ENCODE measurements around the gene PPP1R15A.
"Not testable (repeated sequence)": the region's sequence is repeated elsewhere in the genome, so short reads cannot be mapped to it uniquely, and the experiment has no call there.

The PPP1R15A gene

GRCh38 chr19:48872182-48872883 lies at the start of gene PPP1R15A:
PPP1R15A (plus strand) TSS chr19:48872421; CDS start chr19:48873234, 813 bp downstream.
- peak; percentile 95 to 96 for DNase-seq

GRCh38 chr19:48822514-48822913 lies 49.7 kb upstream of the PPP1R15A start:
- DNase-seq = no peak

DNA sequence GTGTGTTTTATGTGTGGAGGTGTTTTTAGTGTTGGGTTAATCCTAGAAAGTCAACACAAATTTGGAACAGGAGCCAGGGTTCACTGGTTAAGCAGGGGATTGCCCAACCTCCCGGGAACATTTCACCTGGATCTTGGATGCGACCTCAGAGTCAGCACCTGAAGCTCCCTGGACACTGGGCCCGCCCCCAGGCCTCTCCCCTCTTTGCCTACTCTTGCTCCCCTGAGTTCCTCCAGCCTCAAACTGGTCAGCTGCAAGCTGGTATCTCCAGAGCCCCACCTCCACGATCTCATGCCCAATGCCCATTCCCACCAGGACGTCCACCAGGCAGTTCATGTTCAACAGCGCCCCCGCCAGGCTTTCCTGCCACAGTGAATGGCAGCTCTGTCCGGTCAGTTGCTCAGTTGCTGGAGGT lies 45.6 kb upstream of the PPP1R15A start:
- no peak for DNase-seq

DNA sequence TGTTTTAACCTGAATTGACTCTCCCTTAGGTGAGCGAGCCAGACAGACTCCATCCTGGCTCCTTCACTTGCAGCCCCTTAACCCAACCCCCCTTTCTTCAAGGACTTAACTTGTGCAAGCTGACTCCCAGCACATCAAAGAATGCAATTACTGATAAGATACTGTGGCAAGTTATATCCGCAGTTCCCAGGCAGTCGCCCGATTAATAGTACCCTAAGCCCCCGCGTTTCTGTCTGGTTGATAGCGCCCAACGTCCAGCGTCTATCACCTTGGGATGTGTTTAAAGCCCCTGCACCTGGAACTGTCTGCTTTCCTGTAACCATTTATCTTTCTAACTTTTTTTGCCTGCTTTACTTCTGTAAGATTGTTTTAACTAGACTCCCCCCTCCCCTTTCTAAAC lies 42.1 kb upstream of the PPP1R15A start:
- DNase-seq = no peak

DNA sequence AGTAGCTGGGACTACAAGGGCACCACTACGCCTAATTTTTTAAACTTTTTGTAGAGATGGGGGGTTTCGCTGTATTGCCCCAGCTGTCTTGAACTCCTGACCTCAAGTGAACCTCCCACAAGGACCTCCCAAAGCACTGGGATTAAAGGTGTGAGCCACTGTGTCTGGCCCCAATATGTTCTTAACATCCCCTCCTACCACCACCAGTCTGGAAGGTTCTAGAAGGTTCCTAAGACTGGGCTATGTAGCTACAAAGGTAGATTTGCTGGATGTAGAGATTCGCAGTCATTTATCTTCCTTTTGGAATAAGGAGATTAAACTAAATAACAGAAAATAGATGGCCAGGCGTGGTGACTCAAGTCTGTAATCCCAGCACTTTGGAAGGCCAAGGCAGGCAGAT lies 41.3 kb upstream of the PPP1R15A start:
- DNase-seq = no peak

- DNase-seq = no peak
Observed at GRCh38 chr19:48833049-48833448, 39.2 kb upstream of the PPP1R15A start.

DNA sequence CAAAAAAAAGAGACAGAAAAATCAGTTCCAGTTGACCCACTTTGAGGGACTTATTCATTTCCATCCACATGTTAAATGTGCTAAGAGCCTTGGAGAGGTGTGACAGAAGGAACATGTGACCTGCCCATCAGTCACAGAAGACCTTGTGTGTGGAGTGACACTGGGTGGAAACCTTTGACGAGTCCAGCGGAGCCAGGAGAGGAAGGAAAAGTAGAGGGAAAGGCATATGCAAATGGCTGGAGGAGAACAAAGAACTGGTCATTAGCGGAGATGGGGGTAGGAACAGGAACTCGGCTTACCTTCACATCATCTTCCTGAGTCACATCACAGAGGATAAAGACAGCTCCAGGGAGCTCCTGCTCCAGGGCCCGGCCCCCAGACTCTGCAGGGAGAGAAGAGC lies 38.2 kb upstream of the PPP1R15A start:
- DNase-seq = no peak

GRCh38 chr19:48835734-48836088 lies 36.5 kb upstream of the PPP1R15A start:
- DNase-seq = peak; percentile 81 to 86

- DNase-seq = peak in 1 of 2 donors; percentile 41
Observed at GRCh38 chr19:48836089-48837017, 35.9 kb upstream of the PPP1R15A start, which contains the start of gene HSD17B14. HSD17B14 (minus strand) TSS chr19:48836491; CDS start chr19:48836411, 80 bp downstream.

DNA sequence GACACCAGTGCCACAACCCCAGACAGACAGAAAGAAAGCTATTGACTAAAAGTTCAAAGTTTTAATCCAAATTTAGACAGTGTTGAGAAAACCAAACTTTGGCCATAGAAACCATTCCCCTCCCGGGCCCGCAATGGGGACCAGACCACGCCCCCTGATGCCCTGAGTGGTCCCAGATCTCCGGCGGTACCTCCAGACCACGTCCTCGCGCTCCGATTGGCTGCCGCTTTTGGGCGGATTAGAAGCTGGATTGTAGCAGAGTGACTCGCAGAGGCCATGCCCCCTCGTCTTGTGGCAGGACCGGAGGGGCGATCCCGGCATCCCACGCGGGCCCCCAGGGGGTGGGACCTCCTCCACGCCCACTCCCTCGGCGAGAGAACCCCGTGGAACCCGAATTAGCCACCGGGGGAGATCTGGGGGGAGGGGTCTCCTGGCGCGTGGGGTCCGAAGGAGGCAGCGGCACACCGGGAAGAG lies 35.1 kb upstream of the PPP1R15A start:
- peak; percentile 53 to 59 for DNase-seq

- no peak for DNase-seq
Observed at GRCh38 chr19:48837687-48838086, 34.5 kb upstream of the PPP1R15A start.

DNA sequence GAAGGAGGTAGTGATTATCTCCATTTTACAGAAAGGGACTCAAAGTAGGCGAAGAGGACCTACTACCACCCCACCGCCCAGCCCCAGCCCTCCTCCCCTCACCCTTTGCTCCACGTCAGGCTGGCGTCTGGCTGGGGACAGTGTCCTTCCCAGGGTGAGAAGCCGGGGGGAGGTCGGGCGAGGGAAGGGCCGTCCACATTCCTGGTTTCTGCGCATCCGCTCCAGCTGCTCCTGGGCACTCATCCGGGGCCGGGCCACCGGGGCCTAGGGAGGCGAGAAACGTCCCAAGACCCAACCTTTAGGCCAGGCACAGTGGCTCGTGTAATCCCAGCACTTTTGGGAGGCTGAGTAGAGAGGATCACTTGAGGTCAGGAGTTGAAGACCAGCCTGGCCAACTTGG lies 31.2 kb upstream of the PPP1R15A start:
- DNase-seq = no peak

GRCh38 chr19:48841571-48841970 lies 30.6 kb upstream of the PPP1R15A start:
- DNase-seq = no peak

DNA sequence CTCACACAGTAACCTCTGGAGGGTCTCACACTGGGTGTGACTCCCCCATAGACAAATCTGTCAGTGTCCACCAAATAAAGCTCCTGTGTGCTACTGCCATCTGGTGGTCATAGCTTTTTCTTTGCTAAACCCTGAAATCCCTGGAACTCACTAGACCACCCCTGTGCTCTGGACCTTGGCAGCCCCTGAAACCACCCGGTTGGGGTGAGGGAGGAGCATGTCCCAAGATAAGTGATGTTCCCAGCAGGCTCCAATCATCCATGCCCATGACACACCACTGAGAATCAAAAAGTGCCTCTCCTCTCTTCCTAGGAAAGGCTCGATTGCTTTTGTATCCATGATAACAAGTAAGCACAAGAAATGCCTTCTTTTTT lies 29.4 kb upstream of the PPP1R15A start:
- peak; percentile 14 to 33 for DNase-seq

DNA sequence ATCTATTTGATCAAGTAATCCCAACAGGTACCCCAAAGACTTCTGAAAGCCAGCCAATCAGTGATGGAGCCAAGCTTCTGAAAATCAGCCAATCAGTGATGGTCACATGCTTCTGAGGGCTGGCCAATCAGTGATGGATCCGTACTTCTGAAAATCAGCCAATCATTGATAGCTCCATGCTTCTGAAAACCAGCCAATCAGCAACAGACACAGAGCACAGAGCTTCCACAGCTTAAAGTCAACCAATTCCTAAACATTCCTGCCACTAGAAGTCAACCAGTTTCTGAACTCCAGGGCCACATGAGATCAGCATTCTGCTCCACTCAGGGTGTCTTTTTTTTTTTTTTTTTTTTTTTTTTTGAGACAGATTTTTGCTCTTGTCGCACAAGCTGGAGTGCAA lies 27.7 kb upstream of the PPP1R15A start:
- DNase-seq = no peak

GRCh38 chr19:48845384-48845783 lies 26.8 kb upstream of the PPP1R15A start:
- no peak for DNase-seq

- not testable (repeated sequence) for DNase-seq
Observed at GRCh38 chr19:48846659-48847058, 25.6 kb upstream of the PPP1R15A start.

- DNase-seq = no peak
Observed at GRCh38 chr19:48852292-48852691, 19.9 kb upstream of the PPP1R15A start.

DNA sequence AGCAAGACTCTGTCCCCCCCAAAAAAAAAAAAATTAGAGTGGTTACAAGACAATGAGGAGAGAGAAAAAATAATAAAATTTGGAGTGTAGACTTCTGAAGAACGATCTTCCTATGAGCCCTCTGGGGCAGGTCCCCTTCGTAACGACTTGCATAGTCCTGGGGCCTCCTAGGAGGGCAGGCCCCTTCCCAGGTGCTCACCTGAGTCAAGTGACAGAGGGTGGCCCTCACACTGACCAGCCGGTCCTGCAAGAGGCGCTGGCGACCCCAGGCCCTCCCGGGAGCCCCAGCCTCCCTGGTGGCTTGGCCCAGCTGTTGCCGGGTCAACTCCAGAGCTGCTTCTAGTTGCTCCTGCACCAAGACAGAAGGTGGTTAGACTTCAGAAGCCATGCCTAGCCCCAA lies 18.7 kb upstream of the PPP1R15A start:
- DNase-seq = no peak

GRCh38 chr19:48854103-48854502 lies 18.1 kb upstream of the PPP1R15A start:
- DNase-seq = no peak

DNA sequence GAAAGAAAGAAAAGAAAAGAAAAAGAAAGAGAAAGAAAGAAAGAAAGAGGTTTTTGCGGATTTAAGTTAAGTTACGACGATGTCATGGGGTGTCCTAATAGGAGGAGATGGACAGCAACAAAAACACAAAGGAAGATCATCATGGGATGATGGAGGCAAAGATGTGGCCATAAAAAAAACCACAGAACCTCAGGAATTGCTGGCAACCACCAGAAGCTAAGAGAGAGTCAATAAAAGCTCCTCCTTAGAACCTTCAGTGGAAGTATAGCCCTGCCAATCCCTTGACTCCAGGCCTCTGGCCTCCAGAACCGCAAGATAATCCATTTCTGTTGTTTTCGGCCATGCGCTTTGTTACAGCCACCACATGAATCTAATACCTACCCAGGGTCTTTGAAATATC lies 15.3 kb upstream of the PPP1R15A start:
- no peak for DNase-seq

DNA sequence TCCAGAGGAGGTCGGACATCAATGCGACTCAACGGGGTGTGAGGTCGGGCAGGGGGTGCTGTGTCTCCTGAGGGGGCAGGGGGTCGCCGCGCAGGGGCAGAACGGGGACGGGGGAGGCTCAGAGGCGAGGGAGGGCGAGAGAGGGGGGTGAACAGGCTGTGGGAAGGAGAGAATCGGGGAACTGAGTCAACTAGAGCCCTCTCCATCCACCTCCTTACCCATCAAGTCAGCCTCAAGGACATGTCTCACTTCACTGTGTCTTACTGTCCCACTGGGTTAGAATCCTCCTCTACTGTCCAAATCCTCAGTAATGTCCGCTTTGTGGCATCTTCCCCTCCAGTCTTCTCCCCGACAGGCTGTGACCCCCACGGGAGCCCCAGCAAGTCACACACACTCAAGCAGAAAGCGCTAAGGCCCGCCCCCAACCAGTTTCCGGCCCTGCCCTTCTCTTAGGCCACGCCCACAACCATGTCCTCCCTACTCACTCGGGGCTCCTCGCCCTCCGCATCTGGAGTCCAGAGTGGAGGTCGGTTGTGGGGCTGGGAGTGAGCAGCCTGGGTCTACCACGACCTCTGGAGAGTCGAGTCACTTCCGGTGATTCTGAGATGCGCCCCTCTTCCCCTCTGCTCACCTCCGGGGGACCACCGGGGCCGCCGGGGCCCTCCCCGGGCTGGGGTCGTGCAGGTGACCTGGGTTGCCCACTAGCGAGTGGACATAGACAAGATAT lies 13.1 kb upstream of the PPP1R15A start:
- DNase-seq = no peak

Data from hippocampal formation (tissue), 2 donors.